Measurements from ENCODE around the gene SOX18. TPM values are rescaled to one million over a fixed set of nuclear protein-coding genes. Genes with fewer than 3 reads are reported as not detected.

The SOX18 gene
- total and polyA plus RNA-seq, 2 of the 13 experiments (the other 11 are each of a cell fraction or from before 2014, with no cell fraction given), result 1.6 to 1.9 TPM

DNA sequence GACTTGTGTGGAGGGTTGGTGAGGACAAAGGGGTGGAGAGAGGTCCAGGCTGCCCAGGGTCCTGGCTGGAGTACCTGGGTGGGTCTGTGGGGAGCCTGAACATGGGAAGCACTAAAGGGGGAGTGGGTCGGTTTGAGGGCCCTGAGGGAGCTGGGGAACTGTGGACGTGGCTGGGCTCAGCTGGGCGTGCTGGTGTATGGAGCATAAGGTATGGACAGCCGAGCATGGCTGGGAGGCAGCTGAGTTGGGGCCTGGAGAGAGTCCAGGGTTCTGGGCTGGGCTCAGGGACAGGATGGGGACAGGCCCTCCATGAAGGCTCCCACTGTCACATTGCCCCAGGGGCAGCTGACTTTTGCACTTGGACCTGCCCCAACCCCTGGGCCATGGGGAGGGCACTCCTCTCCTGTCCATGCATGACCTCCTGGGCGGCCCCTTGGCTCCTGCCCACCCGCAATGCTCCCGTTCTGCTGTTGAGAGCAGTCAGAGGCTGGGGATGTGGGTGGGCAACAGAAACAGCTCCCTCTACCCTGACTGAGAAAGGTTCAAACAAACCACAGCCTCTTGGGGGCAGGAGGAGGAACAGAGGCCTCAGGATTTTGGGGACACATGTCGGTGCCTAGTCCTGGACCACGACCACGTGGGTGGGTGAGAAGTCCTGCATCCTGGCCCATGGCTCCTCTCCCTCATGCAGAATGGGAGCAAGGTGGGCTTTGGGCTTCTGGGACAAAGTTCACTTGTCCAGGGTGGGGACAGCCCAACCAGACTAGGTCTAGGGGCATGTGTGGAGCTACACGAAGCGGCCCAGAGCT, 9.0 kb downstream of the SOX18 start (continued):
- TF ChIP-seq ZKSCAN5 (CRISPR knock-in tag; IDR thresholded peaks at IDR 0.05), result no peak
- no peak for TF ChIP-seq ZFP36 (IDR thresholded peaks at IDR 0.05; ENCODE audit: borderline replicate concordance, low read depth, low read length, partially characterized antibody)
- TF ChIP-seq ZNF619 (CRISPR knock-in tag; IDR thresholded peaks at IDR 0.05), result no peak
- peak; percentile 74; the same call in 1 of the 2 replicates for TF ChIP-seq NCOA1 (CRISPR knock-in tag; IDR thresholded peaks at IDR 0.05)
- no peak for TF ChIP-seq ZNF3 (CRISPR knock-in tag; IDR thresholded peaks at IDR 0.05)
- peak; percentile 61; the same call in 1 of the 2 replicates for TF ChIP-seq ZNF768 (CRISPR knock-in tag; IDR thresholded peaks at IDR 0.05)
- TF ChIP-seq, protein P1, sequence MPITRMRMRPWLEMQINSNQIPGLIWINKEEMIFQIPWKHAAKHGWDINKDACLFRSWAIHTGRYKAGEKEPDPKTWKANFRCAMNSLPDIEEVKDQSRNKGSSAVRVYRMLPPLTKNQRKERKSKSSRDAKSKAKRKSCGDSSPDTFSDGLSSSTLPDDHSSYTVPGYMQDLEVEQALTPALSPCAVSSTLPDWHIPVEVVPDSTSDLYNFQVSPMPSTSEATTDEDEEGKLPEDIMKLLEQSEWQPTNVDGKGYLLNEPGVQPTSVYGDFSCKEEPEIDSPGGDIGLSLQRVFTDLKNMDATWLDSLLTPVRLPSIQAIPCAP (CRISPR knock-in tag; IDR thresholded peaks at IDR 0.05; ENCODE audit: low read depth), result peak; percentile 36; the same call in 1 of the 2 replicates
- TF ChIP-seq SUZ12 (IDR thresholded peaks at IDR 0.05; ENCODE audit: low read depth, low read length), result no peak
- TF ChIP-seq, protein P2, sequence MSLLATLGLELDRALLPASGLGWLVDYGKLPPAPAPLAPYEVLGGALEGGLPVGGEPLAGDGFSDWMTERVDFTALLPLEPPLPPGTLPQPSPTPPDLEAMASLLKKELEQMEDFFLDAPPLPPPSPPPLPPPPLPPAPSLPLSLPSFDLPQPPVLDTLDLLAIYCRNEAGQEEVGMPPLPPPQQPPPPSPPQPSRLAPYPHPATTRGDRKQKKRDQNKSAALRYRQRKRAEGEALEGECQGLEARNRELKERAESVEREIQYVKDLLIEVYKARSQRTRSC (CRISPR knock-in tag; IDR thresholded peaks at IDR 0.05; ENCODE audit: low read depth), result no peak
- no peak for TF ChIP-seq ZNF569 (CRISPR knock-in tag; IDR thresholded peaks at IDR 0.05; ENCODE audit: borderline replicate concordance)
- TF ChIP-seq NFRKB (IDR thresholded peaks at IDR 0.05), result no peak
- 0 out of 2 replicates have a peak, but pooled peaks have one; percentile 32 for TF ChIP-seq GMEB2 (CRISPR knock-in tag; IDR thresholded peaks at IDR 0.05; ENCODE audit: low read depth)
- peak; percentile 56; the same call in 1 of the 2 replicates for TF ChIP-seq SNAPC4 (CRISPR knock-in tag; IDR thresholded peaks at IDR 0.05)
- TF ChIP-seq SYNCRIP (IDR thresholded peaks at IDR 0.05; ENCODE audit: insufficient read depth, low read depth, low read length), result no peak
- TF ChIP-seq TBX3 (IDR thresholded peaks at IDR 0.05; ENCODE audit: borderline replicate concordance), result 0 out of 2 replicates have a peak, but pooled peaks have one; percentile 17
- 0 out of 2 replicates have a peak, but pooled peaks have one; percentile 19 for TF ChIP-seq ZMYM4 (CRISPR knock-in tag; IDR thresholded peaks at IDR 0.05)
- TF ChIP-seq ZNF468 (CRISPR knock-in tag; IDR thresholded peaks at IDR 0.05), result peak; percentile 83; the same call in 1 of the 2 replicates
- TF ChIP-seq TOE1 (CRISPR knock-in tag; IDR thresholded peaks at IDR 0.05), result no peak
- TF ChIP-seq RFX3 (CRISPR knock-in tag; IDR thresholded peaks at IDR 0.05), result no peak
- TF ChIP-seq BRD4 (CRISPR knock-in tag; IDR thresholded peaks at IDR 0.05), result no peak
- TF ChIP-seq, protein P3, sequence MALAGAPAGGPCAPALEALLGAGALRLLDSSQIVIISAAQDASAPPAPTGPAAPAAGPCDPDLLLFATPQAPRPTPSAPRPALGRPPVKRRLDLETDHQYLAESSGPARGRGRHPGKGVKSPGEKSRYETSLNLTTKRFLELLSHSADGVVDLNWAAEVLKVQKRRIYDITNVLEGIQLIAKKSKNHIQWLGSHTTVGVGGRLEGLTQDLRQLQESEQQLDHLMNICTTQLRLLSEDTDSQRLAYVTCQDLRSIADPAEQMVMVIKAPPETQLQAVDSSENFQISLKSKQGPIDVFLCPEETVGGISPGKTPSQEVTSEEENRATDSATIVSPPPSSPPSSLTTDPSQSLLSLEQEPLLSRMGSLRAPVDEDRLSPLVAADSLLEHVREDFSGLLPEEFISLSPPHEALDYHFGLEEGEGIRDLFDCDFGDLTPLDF (CRISPR knock-in tag; IDR thresholded peaks at IDR 0.05), result no peak

Measured in HepG2 (cell line).